ENCODE measurements around the gene SLCO3A1. TPM values are rescaled to one million over a fixed set of nuclear protein-coding genes. Genes with fewer than 3 reads are reported as not detected.
A peak's percentile ranks its signal among the peaks of the same experiment; 100 is the strongest.

The SLCO3A1 gene
- total and polyA plus RNA-seq, 2 of the 8 experiments (the other 6 are each of a cell fraction or from before 2014, with no cell fraction given), result 15.1 to 20.4 TPM

GRCh38 chr15:92035961-92036360, 182.5 kb downstream of the SLCO3A1 start:
- Histone ChIP-seq H4K8ac (ENCODE audit: extremely low read depth, insufficient read depth, low read length) (no peak overlapping the region), H3K27me3 (replicated peaks in 1 of 4; ENCODE audit: control insufficient read depth in 3 of 4, extremely low read depth in 1 of 4, insufficient read depth in 3 of 4, low read length in 3 of 4) (no peaks in the 10 kb centered on the region), H3K23me2 (ENCODE audit: low read depth, low read length) (peaks cover 2% of the 10 kb centered on the region; the same call in 1 of the 2 replicates), H3K36me3 (ENCODE audit: control insufficient read depth in 2 of 4, insufficient read depth in 4 of 4, low read length in 3 of 4) (no peaks in the 10 kb centered on the region), H3K56ac (replicated peaks; ENCODE audit: insufficient read length, low read depth, low read length) (no peak overlapping the region), H2BK12ac (ENCODE audit: low read depth, low read length) (peak overlapping the region; percentile 39; the same call in 1 of the 2 replicates), H2BK15ac (ENCODE audit: low read length) (no peak overlapping the region), H3K79me2 (ENCODE audit: control insufficient read depth in 1 of 2, insufficient read depth in 2 of 2, low read length in 2 of 2) (no peaks in the 10 kb centered on the region; a peak in 1 of 4 replicates), H3K9ac (replicated peaks in 1 of 4; ENCODE audit: extremely low read depth in 1 of 4, low read depth in 3 of 4, low read length in 3 of 4) (no peak overlapping the region), H2BK5ac (ENCODE audit: low read depth, low read length) (no peak overlapping the region), H3K4me1 (replicated peaks in 1 of 4; ENCODE audit: control insufficient read depth in 3 of 4, insufficient read depth in 4 of 4, low read length in 3 of 4) (peaks cover 2 to 10% (median 7%) of the 10 kb centered on the region in 4 experiments; a peak in 5 of 7 replicates), H3K4me2 (ENCODE audit: insufficient read depth in 1 of 2, low read depth in 2 of 2, low read length in 2 of 2) (no peak overlapping the region), H2AFZ (ENCODE audit: low read length) (no peak overlapping the region), H3K23ac (ENCODE audit: insufficient read length) (no peak overlapping the region), H2BK120ac (replicated peaks; ENCODE audit: low read depth, low read length) (no peak overlapping the region), H2AK5ac (ENCODE audit: low read depth, low read length) (no peak overlapping the region), H2BK20ac (ENCODE audit: low read length) (no peak overlapping the region), H3K79me1 (ENCODE audit: low read depth, low read length) (peaks cover 2% of the 10 kb centered on the region; the same call in 1 of the 2 replicates), H3K4ac (replicated peaks; ENCODE audit: insufficient read length, low read depth, low read length) (no peak overlapping the region), H3K9me3 (ENCODE audit: insufficient read depth in 2 of 2, low read depth in 1 of 2, low read length in 1 of 2) (no peaks in the 10 kb centered on the region), H3K27ac (ENCODE audit: low read depth, low read length) (no peak overlapping the region), H3K14ac (ENCODE audit: insufficient read length) (no peak overlapping the region), H3K4me3 (ENCODE audit: extremely low read depth in 1 of 4, insufficient read depth in 2 of 4, low read depth in 3 of 4, low read length in 4 of 4) (no peak overlapping the region), H4K20me1 (replicated peaks in 1 of 2; ENCODE audit: control insufficient read depth in 1 of 2, insufficient read depth in 2 of 2, low read length in 2 of 2) (peaks cover 0 to 2% of the 10 kb centered on the region in 2 experiments), H4K91ac (replicated peaks; ENCODE audit: insufficient read length, low read length) (no peak overlapping the region), H4K5ac (ENCODE audit: insufficient read length, low read depth, low read length) (no peak overlapping the region), H3K18ac (ENCODE audit: extremely low read depth, low read length) (no peak overlapping the region)
- whole genome bisulfite sequencing, 2 experiments (ENCODE audit: extremely low coverage in 1 of 2, insufficient coverage in 1 of 2, insufficient read length in 1 of 2, insufficient replicate concordance in 2 of 2, low coverage in 1 of 2, low lambda C conversion rate in 2 of 2, missing lambda C conversion rate in 1 of 2), result 78% methylated on average over 2 of the region's 2 CpGs; no CpG with 5 or more reads in 1 of the 2 experiments
- ChIA-PET CTCF (ENCODE audit: partially characterized antibody) (interaction anchor here (0.9 to 1.9 kb wide), 5 partner anchors 13 to 329 kb away, joined by 3 to 10 read pairs (median 3); no protein-coding TSS in a partner anchor), POLR2A (ENCODE audit: partially characterized antibody) (no interaction called here)
- FAIRE-seq, result no peak
- no peak for DNase-seq (ENCODE audit: low read depth in 1 of 2, low spot score in 2 of 2)
- TF ChIP-seq RAD21 (IDR thresholded peaks at IDR 0.05 in 1 of 2, conservative IDR thresholded peaks at IDR 0.05 in 1 of 2; ENCODE audit: low read depth in 2 of 2, low read length in 2 of 2), result no peak
- TF ChIP-seq POU5F1 (IDR thresholded peaks at IDR 0.05; ENCODE audit: low read depth, low read length), result no peak
